ENCODE results near the gene IL1RAPL2.

IL1RAPL2 gene

DNA sequence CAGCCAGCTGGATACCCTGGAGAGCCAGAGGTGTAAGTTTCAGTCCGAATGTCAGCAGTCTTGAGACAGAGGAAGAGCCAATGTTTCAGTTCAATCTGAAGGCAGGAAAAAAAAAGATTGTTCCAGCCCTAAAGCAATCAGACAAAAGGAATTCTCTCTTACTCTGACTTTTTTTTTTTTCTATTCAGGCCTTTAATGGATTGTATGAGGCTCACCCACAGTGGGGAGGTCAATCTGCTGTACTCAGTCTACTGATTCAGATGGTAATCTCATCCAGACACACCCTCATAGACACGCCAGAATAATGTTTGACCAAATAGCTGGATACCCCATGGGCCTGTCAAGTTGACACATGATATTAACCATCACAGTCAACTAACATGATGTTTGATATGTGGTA is 602.6 kb downstream of the IL1RAPL2 start (continued):
- TF ChIP-seq BCL11B (tag by site-specific recombination; IDR thresholded peaks at IDR 0.05; ENCODE audit: low read depth) (no peak), ZBTB21 (tag by site-specific recombination; IDR thresholded peaks at IDR 0.05) (no peak), ZNF558 (tag by site-specific recombination; IDR thresholded peaks at IDR 0.05) (no peak), ZNF600 (tag by site-specific recombination; IDR thresholded peaks at IDR 0.05) (no peak), ZXDB (tag by site-specific recombination; IDR thresholded peaks at IDR 0.05) (no peak), ZNF404 (tag by site-specific recombination; IDR thresholded peaks at IDR 0.05) (no peak), TRIM28 (IDR thresholded peaks at IDR 0.05; ENCODE audit: borderline replicate concordance, low read length) (no peak)
- TF ChIP-seq, protein P1, sequence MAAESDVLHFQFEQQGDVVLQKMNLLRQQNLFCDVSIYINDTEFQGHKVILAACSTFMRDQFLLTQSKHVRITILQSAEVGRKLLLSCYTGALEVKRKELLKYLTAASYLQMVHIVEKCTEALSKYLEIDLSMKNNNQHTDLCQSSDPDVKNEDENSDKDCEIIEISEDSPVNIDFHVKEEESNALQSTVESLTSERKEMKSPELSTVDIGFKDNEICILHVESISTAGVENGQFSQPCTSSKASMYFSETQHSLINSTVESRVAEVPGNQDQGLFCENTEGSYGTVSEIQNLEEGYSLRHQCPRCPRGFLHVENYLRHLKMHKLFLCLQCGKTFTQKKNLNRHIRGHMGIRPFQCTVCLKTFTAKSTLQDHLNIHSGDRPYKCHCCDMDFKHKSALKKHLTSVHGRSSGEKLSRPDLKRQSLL (tag by site-specific recombination; IDR thresholded peaks at IDR 0.05), result no peak

DNA sequence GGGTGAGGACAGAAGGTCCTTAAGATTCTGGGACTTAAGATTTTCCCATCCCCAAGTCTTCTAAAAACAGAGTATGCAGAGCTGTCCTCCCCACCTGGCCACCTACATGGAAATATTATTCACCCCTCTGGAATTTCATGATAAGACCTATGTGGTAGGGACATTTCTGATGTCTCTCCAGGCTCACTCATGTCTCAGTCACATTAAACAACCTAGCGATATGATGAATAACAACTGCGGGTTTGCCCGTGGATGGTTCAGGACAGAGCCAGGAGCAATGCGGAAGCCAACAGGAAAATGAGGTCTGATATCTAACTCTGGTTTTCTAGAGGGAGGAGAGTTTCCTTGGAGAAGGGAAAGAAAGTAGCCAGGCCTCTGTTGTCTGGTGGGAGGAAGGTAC is 607.1 kb downstream of the IL1RAPL2 start:
- no peaks in the 10 kb centered on the region for H3K4me1 ChIP-seq (ENCODE audit: control insufficient read depth, insufficient read depth, low read length)
- no peak overlapping the region for H3K27ac ChIP-seq (ENCODE audit: extremely low read depth, low read depth, low read length)
- H3K4me3 ChIP-seq (ENCODE audit: low read depth, low read length), result no peak overlapping the region
- H3K9me3 ChIP-seq (ENCODE audit: control insufficient read depth, insufficient read depth, low read depth, low read length), result no peaks in the 10 kb centered on the region
- no peaks in the 10 kb centered on the region for H3K36me3 ChIP-seq (ENCODE audit: control insufficient read depth in 2 of 2, insufficient read depth in 1 of 2, low read length in 2 of 2)
- CTCF ChIA-PET, result interaction anchor here (0.7 to 2.6 kb wide), 3 partner anchors 17 to 251 kb away, joined by 3 to 11 read pairs (median 3); no protein-coding TSS in a partner anchor
- TF ChIP-seq MEIS1 (CRISPR knock-in tag; IDR thresholded peaks at IDR 0.05; ENCODE audit: borderline replicate concordance), result no peak
- TF ChIP-seq, protein P2, sequence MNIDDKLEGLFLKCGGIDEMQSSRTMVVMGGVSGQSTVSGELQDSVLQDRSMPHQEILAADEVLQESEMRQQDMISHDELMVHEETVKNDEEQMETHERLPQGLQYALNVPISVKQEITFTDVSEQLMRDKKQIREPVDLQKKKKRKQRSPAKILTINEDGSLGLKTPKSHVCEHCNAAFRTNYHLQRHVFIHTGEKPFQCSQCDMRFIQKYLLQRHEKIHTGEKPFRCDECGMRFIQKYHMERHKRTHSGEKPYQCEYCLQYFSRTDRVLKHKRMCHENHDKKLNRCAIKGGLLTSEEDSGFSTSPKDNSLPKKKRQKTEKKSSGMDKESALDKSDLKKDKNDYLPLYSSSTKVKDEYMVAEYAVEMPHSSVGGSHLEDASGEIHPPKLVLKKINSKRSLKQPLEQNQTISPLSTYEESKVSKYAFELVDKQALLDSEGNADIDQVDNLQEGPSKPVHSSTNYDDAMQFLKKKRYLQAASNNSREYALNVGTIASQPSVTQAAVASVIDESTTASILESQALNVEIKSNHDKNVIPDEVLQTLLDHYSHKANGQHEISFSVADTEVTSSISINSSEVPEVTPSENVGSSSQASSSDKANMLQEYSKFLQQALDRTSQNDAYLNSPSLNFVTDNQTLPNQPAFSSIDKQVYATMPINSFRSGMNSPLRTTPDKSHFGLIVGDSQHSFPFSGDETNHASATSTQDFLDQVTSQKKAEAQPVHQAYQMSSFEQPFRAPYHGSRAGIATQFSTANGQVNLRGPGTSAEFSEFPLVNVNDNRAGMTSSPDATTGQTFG (tag by site-specific recombination; IDR thresholded peaks at IDR 0.05; ENCODE audit: borderline replicate concordance), result no peak
- no peak for TF ChIP-seq ZNF292 (tag by site-specific recombination; IDR thresholded peaks at IDR 0.05; ENCODE audit: borderline replicate concordance, low read depth)
- TF ChIP-seq KLF16 (tag by site-specific recombination; IDR thresholded peaks at IDR 0.05), result no peak
- TF ChIP-seq, protein P3, sequence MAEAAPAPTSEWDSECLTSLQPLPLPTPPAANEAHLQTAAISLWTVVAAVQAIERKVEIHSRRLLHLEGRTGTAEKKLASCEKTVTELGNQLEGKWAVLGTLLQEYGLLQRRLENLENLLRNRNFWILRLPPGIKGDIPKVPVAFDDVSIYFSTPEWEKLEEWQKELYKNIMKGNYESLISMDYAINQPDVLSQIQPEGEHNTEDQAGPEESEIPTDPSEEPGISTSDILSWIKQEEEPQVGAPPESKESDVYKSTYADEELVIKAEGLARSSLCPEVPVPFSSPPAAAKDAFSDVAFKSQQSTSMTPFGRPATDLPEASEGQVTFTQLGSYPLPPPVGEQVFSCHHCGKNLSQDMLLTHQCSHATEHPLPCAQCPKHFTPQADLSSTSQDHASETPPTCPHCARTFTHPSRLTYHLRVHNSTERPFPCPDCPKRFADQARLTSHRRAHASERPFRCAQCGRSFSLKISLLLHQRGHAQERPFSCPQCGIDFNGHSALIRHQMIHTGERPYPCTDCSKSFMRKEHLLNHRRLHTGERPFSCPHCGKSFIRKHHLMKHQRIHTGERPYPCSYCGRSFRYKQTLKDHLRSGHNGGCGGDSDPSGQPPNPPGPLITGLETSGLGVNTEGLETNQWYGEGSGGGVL (tag by site-specific recombination; IDR thresholded peaks at IDR 0.05), result no peak
- TF ChIP-seq ZNF548 (tag by site-specific recombination; IDR thresholded peaks at IDR 0.05), result no peak
- TF ChIP-seq ZNF157 (tag by site-specific recombination; IDR thresholded peaks at IDR 0.05), result no peak
- TF ChIP-seq, protein P4, sequence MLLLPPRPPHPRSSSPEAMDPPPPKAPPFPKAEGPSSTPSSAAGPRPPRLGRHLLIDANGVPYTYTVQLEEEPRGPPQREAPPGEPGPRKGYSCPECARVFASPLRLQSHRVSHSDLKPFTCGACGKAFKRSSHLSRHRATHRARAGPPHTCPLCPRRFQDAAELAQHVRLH (tag by site-specific recombination; IDR thresholded peaks at IDR 0.05), result no peak
- TF ChIP-seq ZNF514 (tag by site-specific recombination; IDR thresholded peaks at IDR 0.05), result no peak
- TF ChIP-seq ZNF48 (tag by site-specific recombination; IDR thresholded peaks at IDR 0.05), result no peak
- TF ChIP-seq KLF8 (tag by site-specific recombination; IDR thresholded peaks at IDR 0.05), result no peak
- TF ChIP-seq ZNF24 (tag by site-specific recombination; IDR thresholded peaks at IDR 0.05), result no peak
- no peak for TF ChIP-seq WT1 (tag by site-specific recombination; IDR thresholded peaks at IDR 0.05)
- POLR2A ChIA-PET, result no interaction called here

Measured in HEK293 (cell line).